HepG2 (cell line): ENCODE results near the gene SMAD6.

Source experiments
- AFF4 ChIP-seq: sonication (generic); formaldehyde crosslinking; IDR thresholded peaks from 2 replicates; pipeline ENCODE4 v1.4.0; 2020; ENCODE audit warnings: missing genetic modification reagents
- AKNA ChIP-seq: sonication (generic); formaldehyde crosslinking; IDR thresholded peaks from 2 replicates; pipeline ENCODE4 v1.4.0; 2020; ENCODE audit warnings: missing genetic modification reagents, borderline replicate concordance
- ARNTL ChIP-seq: sonication (generic); formaldehyde crosslinking; IDR thresholded peaks from 2 replicates; pipeline ENCODE4 v1.4.0; 2020; ENCODE audit warnings: mild to moderate bottlenecking, missing genetic modification reagents
- CBX2 ChIP-seq, 2 experiments: fragments of 200-600 bp in 1 of 2; sonication (generic); formaldehyde crosslinking in 1 of 2; IDR thresholded peaks; 2 replicates each; pipeline versions ENCODE4 v1.7.0 to v1.8.1; 2018 to 2022; ENCODE audit warnings: low read depth in 2 of 2, low read length in 1 of 2, mild to moderate bottlenecking in 1 of 2, missing genetic modification reagents in 1 of 2
- DR1 ChIP-seq: sonication (generic); formaldehyde crosslinking; IDR thresholded peaks from 2 replicates; pipeline ENCODE4 v1.8.0; 2021; ENCODE audit warnings: mild to moderate bottlenecking, missing genetic modification reagents, inconsistent platforms
- IRF2 ChIP-seq: IDR thresholded peaks from 2 replicates; pipeline ENCODE4 v1.6.1; 2018; ENCODE audit warnings: missing genetic modification reagents, missing compliant biosample characterization
- KAT2B ChIP-seq: fragments of 150-350 bp; IDR thresholded peaks from 2 replicates; pipeline ENCODE4 v1.6.1; 2014; ENCODE audit warnings: low read depth, low read length, borderline replicate concordance
- SIN3A ChIP-seq: IDR thresholded peaks from 2 replicates; pipeline ENCODE4 v1.6.1; 2011; ENCODE audit warnings: low read depth, mild to moderate bottlenecking, control low read depth, low read length, borderline replicate concordance
- SRF ChIP-seq: IDR thresholded peaks from 2 replicates; pipeline ENCODE4 v1.6.1; 2011; ENCODE audit warnings: mild to moderate bottlenecking, low read depth, low read length, moderate library complexity
- TAF1 ChIP-seq: sonication (generic); formaldehyde crosslinking; IDR thresholded peaks from 2 replicates; pipeline ENCODE4 v1.4.0; 2020; ENCODE audit warnings: missing genetic modification reagents
- ZNF274 ChIP-seq: sonication (generic); formaldehyde crosslinking; IDR thresholded peaks from 2 replicates; pipeline ENCODE4 v1.5.1; 2020; ENCODE audit warnings: mild to moderate bottlenecking, missing genetic modification reagents

- TF ChIP-seq CBX2 (IDR thresholded peaks at IDR 0.05; ENCODE audit: low read depth, low read length) (no peak), CBX2 (CRISPR knock-in tag; IDR thresholded peaks at IDR 0.05; ENCODE audit: low read depth) (no peak), ARNTL (CRISPR knock-in tag) (no peak), KAT2B (no peak), AFF4 (CRISPR knock-in tag) (no peak), SRF (no peak), IRF2 (CRISPR knock-in tag) (no peak), DR1 (CRISPR knock-in tag) (no peak), SIN3A (no peak), TAF1 (CRISPR knock-in tag) (no peak), ZNF274 (CRISPR knock-in tag) (no peak), AKNA (CRISPR knock-in tag) (no peak)
Observed at GRCh38 chr15:66756295-66756694, 54.3 kb downstream of the SMAD6 start.
